HEK293T (cell line): ENCODE measurements around the gene ARHGAP28.

Experiments used
- ARNT ChIP-seq: fragments of 450-650 bp; IDR thresholded peaks from 2 replicates; pipeline ENCODE4 v1.6.1; 2017; ENCODE audit warnings: mild to moderate bottlenecking
- BHLHE40 ChIP-seq: fragments of 450-650 bp; IDR thresholded peaks from 2 replicates; pipeline ENCODE4 v1.6.1; 2016; ENCODE audit warnings: mild to moderate bottlenecking, moderate library complexity, borderline replicate concordance
- ELF4 ChIP-seq: fragments of 450-650 bp; IDR thresholded peaks from 2 replicates; pipeline ENCODE4 v1.6.1; 2017; ENCODE audit warnings: antibody characterized with exemption
- FOXA1 ChIP-seq: fragments of 450-650 bp; IDR thresholded peaks from 2 replicates; pipeline ENCODE4 v1.6.1; 2016; ENCODE audit warnings: mild to moderate bottlenecking
- FOXK2 ChIP-seq: fragments of 450-650 bp; IDR thresholded peaks from 2 replicates; pipeline ENCODE4 v1.6.1; 2016; ENCODE audit warnings: mild to moderate bottlenecking
- FOXM1 ChIP-seq: fragments of 450-650 bp; IDR thresholded peaks from 2 replicates; pipeline ENCODE4 v1.6.1; 2017; ENCODE audit warnings: mild to moderate bottlenecking, borderline replicate concordance
- HDGF ChIP-seq: fragments of 450-650 bp; IDR thresholded peaks from 2 replicates; pipeline ENCODE4 v1.6.1; 2017; ENCODE audit warnings: antibody characterized with exemption, borderline replicate concordance
- L3MBTL2 ChIP-seq: fragments of 450-650 bp; conservative IDR thresholded peaks from 2 replicates; pipeline ENCODE4 v1.6.1; 2016; ENCODE audit warnings: mild to moderate bottlenecking
- LEF1 ChIP-seq: fragments of 450-650 bp; IDR thresholded peaks from 2 replicates; pipeline ENCODE4 v1.6.1; 2017; ENCODE audit warnings: mild to moderate bottlenecking, borderline replicate concordance
- NFRKB ChIP-seq: fragments of 450-650 bp; IDR thresholded peaks from 2 replicates; pipeline ENCODE4 v1.6.1; 2016; ENCODE audit warnings: mild to moderate bottlenecking, moderate library complexity
- SP1 ChIP-seq: fragments of 450-650 bp; IDR thresholded peaks from 2 replicates; pipeline ENCODE4 v1.6.1; 2017
- SUZ12 ChIP-seq: fragments of 450-650 bp; IDR thresholded peaks from 2 replicates; pipeline ENCODE4 v1.6.1; 2016; ENCODE audit warnings: mild to moderate bottlenecking
- TARDBP ChIP-seq: fragments of 450-650 bp; IDR thresholded peaks from 2 replicates; pipeline ENCODE4 v1.6.1; 2016
- TF ChIP-seq, protein P1 (sequence below): fragments of 450-650 bp; IDR thresholded peaks from 2 replicates; pipeline ENCODE4 v1.6.1; 2016

DNA sequence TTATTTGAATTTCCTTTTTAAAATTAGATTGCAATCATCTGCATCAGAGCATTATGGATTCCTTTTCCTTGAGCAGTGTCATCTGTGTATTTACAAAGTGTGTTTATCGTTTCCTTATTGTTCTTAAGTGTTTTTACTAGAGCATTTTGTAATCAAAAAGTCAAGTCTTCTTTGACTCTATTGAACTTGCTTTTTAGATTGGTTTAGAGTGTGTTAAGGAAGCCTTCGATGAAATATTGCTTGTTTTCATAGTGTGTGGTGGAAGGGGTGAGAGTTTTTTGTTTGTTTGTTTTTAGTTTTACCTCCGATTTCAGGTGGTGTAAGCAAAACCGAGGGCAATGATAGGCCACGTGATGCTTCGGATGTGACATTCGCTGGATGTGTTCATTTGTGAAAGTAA lies 45.7 kb downstream of the ARHGAP28 start:
- TF ChIP-seq ELF4 (no peak), TARDBP (no peak), SP1 (no peak), ARNT (no peak), HDGF (no peak), BHLHE40 (no peak), FOXM1 (no peak), FOXA1 (no peak), SUZ12 (no peak), FOXK2 (no peak), LEF1 (no peak), NFRKB (no peak), L3MBTL2 (no peak)
- TF ChIP-seq, protein P1, sequence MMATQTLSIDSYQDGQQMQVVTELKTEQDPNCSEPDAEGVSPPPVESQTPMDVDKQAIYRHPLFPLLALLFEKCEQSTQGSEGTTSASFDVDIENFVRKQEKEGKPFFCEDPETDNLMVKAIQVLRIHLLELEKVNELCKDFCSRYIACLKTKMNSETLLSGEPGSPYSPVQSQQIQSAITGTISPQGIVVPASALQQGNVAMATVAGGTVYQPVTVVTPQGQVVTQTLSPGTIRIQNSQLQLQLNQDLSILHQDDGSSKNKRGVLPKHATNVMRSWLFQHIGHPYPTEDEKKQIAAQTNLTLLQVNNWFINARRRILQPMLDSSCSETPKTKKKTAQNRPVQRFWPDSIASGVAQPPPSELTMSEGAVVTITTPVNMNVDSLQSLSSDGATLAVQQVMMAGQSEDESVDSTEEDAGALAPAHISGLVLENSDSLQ: no peak
